ENCODE measurements around the gene SPATA6L.

The SPATA6L gene

DNA sequence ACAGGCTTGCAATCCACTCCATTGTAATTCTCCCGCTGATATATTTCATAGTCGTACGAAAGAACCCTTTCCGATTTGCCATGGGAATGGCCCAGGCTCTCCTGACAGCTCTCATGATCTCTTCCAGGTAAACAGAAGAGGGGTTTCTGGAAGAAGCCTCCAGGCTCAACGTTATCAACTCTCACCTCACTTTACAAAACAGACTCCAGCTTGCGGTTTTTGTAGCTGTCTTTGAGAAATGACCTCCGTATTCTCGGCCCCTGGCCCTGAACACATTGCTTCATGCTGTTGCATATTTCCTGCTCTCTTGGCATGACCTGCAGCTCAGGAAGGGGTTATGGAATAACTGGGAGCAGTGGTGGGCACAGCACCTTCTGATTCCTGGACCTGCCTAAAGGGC, 90.3 kb downstream of the SPATA6L start:
- TF ChIP-seq, protein P1, sequence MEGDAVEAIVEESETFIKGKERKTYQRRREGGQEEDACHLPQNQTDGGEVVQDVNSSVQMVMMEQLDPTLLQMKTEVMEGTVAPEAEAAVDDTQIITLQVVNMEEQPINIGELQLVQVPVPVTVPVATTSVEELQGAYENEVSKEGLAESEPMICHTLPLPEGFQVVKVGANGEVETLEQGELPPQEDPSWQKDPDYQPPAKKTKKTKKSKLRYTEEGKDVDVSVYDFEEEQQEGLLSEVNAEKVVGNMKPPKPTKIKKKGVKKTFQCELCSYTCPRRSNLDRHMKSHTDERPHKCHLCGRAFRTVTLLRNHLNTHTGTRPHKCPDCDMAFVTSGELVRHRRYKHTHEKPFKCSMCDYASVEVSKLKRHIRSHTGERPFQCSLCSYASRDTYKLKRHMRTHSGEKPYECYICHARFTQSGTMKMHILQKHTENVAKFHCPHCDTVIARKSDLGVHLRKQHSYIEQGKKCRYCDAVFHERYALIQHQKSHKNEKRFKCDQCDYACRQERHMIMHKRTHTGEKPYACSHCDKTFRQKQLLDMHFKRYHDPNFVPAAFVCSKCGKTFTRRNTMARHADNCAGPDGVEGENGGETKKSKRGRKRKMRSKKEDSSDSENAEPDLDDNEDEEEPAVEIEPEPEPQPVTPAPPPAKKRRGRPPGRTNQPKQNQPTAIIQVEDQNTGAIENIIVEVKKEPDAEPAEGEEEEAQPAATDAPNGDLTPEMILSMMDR (IDR thresholded peaks at IDR 0.05; ENCODE audit: low read depth, low read length), result no peak
- DNase-seq (ENCODE audit: extremely low read depth, low read depth), result no peak

DNA sequence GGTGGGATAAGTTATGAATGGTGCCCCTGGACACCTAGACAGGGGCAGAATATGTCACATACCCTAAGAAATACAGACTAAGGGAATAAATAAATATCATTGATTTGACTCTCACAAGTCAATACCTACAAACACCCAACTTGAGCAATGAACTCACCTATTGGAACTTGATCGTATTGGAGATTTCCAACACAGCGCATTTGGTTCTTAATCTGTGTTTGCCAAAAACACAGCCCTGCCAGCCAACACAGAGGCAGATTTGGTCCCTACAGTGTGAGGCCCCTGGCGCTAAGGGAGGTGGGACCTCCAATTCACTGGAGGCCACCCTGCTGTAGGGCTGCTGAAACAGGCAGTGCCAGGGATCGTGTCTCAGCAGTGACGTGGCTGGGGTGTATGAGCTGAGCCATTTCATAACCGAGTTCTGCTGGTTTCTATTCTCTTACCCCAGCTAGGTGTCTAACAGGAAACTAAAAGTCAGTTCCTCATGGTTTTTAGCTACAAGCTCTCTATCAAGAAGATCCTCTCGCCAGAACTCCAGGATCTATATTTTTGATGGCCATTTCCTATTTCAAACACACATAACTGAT, 91.5 kb downstream of the SPATA6L start:
- TF ChIP-seq, protein P1 (IDR thresholded peaks at IDR 0.05; ENCODE audit: low read depth, low read length), result no peak

DNA sequence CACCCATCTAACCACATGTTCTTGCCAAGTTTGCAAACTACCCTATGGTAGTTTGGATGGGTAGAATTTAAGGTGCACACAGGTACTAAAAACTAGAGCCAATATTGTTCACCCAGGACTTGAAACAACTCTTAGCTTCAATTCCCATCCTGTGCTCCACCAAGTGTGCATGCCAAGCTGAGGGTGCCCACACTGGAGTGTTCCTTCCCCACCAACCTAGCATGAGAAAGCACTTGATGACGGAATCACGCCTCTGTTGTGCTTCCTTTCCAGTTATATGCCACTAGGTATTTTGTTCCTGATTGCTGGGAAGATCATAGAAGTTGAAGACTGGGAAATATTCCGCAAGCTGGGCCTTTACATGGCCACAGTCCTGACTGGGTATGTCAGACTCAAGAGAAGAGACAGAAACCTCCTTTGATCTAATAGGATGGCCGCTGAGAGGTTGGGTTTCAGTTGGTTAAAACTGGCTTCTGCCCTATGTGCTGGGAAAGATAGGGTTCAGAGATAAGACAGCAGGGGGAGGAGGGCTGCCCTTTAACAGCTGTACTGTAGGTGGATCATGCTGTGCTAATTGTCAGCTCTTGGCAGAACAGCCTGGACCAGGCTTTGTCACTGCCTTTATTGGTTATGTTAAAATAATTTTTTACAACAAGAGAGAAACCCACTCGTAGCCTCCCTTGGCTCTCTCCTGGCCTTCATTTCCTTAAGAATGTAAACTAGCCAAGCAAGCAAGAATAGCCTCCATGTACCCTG, 92.5 kb downstream of the SPATA6L start:
- DNase-seq (ENCODE audit: extremely low read depth, low read depth), result no peak
- TF ChIP-seq, protein P1 (IDR thresholded peaks at IDR 0.05; ENCODE audit: low read depth, low read length), result no peak

More for the DNA sequence above, 91.5 kb downstream of the SPATA6L start:
- DNase-seq (ENCODE audit: extremely low read depth, low read depth), result no peak

DNA sequence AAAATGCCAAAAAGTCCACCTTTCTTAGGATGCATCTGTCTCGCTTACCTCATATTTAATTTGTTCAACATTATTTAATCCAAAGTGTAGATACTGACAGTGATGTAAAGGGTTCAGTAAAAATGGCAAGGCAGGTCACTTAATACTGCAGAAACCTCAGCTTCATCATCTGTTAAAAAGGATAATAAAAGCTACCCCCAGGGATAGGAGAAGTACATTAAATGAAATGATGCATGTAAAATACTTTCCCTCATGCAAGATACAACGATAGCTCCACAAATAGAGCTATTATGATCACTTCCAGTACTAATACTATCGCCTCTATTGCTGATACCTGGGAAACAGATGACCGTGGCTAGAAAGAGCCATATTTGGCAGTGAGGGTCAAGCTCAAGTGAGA, 93.1 kb downstream of the SPATA6L start:
- TF ChIP-seq, protein P1 (IDR thresholded peaks at IDR 0.05; ENCODE audit: low read depth, low read length), result no peak
- DNase-seq (ENCODE audit: extremely low read depth, low read depth), result no peak

DNA sequence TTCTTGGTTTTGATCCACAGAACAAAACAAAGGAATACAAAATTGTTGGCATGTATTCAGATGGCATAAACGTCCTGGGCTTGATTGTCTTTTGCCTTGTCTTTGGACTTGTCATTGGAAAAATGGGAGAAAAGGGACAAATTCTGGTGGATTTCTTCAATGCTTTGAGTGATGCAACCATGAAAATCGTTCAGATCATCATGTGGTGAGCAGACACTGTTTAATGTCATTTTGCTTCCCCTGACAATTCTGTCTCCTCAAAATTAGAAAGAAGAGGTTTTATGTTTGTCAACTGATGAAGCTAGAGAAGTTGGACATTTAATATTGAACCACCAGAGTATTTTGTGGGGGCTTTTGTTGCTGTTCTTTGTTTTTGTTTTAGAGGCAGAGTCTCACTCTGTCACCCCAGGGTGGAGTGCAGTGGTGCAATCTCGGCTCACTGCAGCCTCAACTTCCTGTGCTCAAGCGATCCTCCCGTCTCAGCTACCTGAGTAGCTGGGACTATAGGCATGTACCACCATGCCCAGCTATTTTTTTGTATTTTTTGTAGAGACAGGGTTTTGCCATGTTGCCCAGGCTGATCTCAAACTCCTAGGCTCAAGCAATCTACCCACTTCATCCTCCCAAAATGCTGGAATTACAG, 94.0 kb downstream of the SPATA6L start:
- no peak for DNase-seq (ENCODE audit: extremely low read depth, low read depth)
- TF ChIP-seq, protein P1 (IDR thresholded peaks at IDR 0.05; ENCODE audit: low read depth, low read length), result no peak

DNA sequence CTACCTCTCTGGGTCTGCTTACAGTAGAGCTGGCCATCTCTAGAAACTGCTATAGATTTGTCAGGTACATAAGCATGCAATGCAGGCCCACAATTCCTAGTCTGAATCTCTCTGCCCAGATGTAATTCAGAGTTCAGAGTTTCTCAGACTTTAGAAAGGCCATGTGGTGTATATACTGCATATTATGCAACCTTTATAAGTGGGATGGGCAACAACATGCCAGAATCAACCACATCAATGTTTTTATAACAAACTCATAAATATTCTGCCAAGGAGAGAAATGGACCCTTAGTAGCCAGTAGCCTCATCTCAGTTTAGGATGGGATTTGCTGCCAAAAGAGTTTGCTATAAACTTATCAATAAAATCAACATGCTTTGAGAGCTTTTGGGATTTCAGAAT, 97.2 kb downstream of the SPATA6L start:
- TF ChIP-seq, protein P1 (IDR thresholded peaks at IDR 0.05; ENCODE audit: low read depth, low read length), result no peak
- no peak for DNase-seq (ENCODE audit: extremely low read depth, low read depth)

DNA sequence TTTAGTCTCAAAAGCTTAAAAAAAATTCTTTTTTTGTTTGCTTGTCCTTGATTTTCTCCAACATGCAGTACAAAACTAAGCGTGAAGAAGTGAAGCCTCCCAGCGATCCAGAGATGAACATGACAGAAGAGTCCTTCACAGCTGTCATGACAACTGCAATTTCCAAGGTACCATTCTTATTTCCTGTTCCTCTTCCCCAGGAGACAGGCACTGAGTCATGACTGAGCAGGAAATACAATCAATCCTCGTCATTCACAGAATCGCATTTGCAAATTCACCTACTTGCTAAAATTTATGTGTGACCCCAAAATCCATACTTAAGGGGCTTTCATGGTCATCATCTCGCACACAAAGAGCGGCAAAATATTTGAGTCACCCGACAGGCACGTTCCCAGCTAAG, 98.7 kb downstream of the SPATA6L start:
- no peak for DNase-seq (ENCODE audit: extremely low read depth, low read depth)
- TF ChIP-seq, protein P1 (IDR thresholded peaks at IDR 0.05; ENCODE audit: low read depth, low read length), result no peak

All from AG09319 (cell line).